HG03575 (cell line): ENCODE results near the gene CCDC136.

ENCODE experiments used
- ATAC-seq: cut with Tn5 transposase; IDR thresholded peaks from one replicate; pipeline ENCODE4 v1.9.1; 2021; ENCODE audit not compliant: unreplicated experiment, insufficient number of reproducible peaks, low FRiP score; ENCODE audit errors: extremely low read depth

CCDC136 gene

DNA sequence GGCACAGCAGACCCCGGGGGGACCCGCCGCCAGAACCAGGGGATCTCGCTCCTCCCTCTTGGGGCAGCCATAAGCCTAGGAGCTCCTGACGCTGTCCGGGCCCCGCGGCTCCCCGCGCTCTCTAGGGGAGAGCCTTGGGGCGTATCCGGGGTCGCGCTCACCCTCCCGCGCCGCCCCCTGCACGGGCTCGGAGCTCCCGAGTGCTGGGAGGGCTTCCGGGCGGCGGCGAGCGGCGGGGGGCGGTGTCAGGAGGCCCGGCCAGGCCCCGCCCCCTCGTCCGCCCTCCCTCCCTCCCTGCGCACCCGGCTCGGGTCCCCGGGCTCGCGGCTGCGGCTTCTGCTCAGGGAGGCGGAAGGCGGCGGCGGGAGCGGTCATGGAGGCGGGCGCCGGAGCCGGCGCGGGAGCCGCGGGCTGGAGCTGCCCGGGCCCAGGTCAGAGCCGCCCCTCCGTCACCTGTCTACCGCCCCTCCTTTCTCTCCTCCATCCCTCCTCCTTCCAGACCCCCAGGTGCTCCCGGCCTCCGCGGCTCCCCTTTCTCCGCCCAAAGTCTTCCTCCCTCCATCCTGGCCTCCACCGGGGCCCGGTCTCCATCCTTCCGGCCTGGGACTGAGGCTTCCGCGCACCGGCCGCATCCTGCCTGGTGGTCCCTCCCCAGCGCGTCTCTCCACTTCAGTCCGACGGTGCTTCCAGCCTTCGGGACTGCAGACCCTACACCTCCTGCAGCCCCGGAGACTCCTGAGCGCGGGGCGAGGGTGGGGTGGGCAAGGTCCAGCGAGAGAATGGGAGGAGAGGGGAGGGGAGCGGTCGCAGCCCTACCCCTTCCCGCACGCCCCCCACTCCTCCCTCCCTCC is at the start of gene CCDC136:
CCDC136 (plus strand) TSS at position 848 of the 851 bp plus-strand sequence. CDS start 444 bp downstream, outside the sequence.
- no peak for ATAC-seq

DNA sequence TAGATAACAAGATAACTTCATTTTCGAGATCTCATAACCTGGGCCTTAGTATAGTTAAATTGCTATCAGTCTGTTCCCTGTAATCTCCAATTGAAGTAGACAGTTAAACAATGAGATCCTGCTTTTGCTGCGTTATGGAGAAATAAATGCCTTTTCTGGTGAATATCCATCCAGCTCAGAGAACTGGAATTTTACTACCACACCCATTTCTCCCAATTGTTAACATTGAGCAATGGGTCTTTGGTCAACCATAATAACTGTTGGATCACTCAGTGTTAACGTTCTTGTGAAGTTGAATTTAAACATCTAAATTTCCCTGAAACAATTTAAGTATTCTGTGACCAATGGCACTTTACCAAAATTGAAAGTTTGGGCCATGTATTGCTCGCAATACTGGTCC is 49.6 kb upstream of the CCDC136 start:
- no peak for ATAC-seq

GRCh38 chr7:128743112-128743772 is 48.5 kb upstream of the CCDC136 start:
- no peak for ATAC-seq

DNA sequence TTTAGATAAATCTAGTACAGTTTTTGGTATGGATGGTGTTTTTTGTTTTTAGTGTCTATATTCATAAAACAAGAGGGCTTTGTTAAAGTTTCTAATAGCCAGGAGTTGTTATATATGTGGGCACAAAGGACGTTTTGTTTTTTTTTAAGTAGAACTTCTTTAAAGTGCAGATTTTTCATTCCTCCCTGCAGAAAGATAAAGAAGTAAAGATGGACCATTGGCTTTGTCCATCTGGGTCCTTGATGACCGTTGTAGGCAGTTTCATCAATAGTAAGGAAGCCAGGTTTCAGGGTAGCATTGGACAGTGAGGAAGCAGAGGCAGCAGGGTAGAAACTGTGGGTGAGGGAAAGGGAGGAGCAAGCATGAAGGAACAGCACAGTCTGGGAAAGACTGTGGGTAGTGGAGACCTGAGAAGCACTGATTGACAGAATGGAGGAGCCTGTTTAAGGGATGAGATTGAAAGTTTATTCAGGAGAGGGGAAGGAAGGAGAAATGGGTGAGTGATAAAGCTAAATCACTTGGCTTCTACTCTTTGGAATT is 47.3 kb upstream of the CCDC136 start:
- no peak for ATAC-seq

- no peak for ATAC-seq
These were observed 46.1 kb upstream of the CCDC136 start for GRCh38 chr7:128745706-128746105.

- no peak for ATAC-seq
These were observed 44.3 kb upstream of the CCDC136 start for GRCh38 chr7:128747327-128748079.

- no peak for ATAC-seq
These were observed 39.5 kb upstream of the CCDC136 start for GRCh38 chr7:128752251-128752650.

DNA sequence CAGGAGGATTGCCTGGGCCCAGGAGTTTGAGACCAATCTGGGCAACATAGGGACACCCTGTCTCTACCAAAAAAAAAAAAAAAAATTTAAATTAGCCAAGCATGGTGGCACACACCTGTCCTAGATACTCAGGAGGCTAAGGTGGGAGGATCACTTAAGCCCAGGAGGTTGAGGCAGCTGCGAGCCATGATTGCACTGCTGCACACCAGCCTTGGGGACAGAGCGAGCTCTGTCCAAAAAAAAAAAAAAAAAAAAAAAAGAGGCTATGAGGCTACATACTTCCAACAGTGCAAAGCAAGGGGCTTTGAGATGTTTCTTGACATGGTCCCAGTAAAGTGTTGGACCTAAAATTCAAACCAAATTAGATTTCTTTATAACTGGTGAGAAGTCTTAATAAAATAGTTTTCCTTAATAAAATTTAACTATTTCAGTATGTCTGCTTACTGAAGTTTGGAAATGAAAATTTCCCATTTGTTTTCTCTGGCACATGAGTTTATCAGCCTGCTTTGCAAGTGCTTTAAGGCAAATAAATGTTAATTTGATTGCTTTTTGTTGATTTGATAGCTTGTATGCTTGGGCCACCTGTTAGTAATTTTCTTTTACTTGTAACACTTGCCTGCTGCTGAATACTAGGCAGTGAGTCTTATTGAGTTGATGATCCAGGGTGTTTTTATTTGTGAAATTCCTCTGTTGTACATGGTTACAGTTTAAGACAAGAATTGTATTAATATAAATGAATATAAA is 36.5 kb upstream of the CCDC136 start:
- no peak for ATAC-seq

DNA sequence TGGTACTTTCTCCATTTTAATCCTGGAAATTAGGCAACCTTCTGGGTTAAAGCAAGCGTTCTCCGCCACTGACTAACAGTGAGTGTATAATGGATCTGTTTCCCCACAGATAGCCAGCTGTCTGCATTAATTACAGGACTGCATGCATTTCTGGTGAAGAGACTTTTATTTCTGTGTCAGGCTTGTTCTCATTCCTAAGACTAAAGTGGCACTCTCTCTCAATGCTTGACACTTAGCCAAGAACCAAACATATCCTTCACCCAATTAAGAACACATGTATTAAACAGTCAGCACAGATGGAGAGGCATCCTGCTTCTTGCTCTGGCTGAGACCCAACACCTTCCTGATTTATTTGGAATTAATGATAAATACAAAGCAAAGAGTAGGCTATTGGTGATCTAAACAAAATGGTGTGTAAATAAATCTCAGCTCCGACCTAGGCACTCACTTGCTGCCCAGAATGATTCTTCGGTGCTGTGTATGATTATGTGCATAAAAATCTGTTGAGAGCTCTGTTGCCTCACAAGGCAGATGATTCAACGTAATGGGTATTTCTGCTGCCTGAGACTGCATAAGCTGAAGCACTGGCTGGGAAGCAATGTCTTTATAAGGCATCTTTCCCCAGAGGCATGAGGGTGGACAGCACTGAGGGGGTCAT is 35.8 kb upstream of the CCDC136 start:
- no peak for ATAC-seq

- ATAC-seq: no peak
These were observed 34.6 kb upstream of the CCDC136 start for GRCh38 chr7:128757203-128757602.

- ATAC-seq: no peak
These were observed 33.2 kb upstream of the CCDC136 start for GRCh38 chr7:128758553-128758952.

GRCh38 chr7:128759242-128759641 is 32.5 kb upstream of the CCDC136 start:
- no peak for ATAC-seq

DNA sequence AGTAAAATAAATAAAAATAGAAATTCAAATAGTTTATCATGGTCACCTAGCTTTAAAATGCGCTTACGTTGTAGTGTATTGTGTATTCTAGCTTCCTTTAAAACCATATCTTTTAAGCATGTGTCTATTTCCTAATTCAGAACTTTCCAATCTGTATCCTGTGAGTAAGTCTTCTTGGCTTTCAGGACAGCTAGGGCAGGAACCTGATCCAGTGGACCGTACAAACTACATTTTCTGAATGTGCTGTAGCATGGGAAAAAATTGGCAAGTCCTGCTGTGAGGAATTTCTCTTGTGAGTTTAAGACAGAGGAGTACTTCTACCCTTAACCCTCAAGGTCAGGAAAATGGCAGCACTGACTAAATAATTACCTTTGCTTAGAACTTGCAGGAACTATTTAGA is 28.2 kb upstream of the CCDC136 start:
- ATAC-seq: no peak

GRCh38 chr7:128767475-128768110 is 24.2 kb upstream of the CCDC136 start:
- no peak for ATAC-seq

DNA sequence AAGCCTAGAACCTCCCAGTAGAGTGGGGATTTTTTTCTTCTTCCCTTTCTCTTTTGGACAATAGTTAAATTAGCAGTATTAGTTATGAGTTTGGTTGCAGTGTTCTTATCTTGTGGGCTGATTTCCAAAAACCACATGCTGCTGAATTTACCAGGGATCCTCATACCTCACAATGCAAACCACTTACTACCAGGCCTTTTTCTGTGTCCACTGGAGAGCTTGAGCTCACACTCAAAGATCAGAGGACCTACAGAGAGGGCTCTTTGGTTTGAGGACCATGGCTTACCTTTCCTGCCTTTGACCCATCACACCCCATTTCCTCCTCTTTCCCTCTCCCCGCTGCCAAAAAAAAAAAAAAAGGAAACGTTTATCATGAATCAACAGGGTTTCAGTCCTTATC is 21.5 kb upstream of the CCDC136 start:
- ATAC-seq: no peak

- no peak for ATAC-seq
These were observed 18.2 kb upstream of the CCDC136 start for GRCh38 chr7:128773604-128774003.

- ATAC-seq: no peak
These were observed 17.6 kb upstream of the CCDC136 start for GRCh38 chr7:128774029-128774689.
